ENCODE measurements around the gene HSD17B14.

Gene HSD17B14

GRCh38 chr19:48826606-48827020 is 9.7 kb downstream of the HSD17B14 start:
- no peak for DNase-seq (ENCODE audit: low spot score)

- DNase-seq (ENCODE audit: low spot score): no peak
These were observed 13.8 kb downstream of the HSD17B14 start for GRCh38 chr19:48822514-48822913.

GRCh38 chr19:48821633-48822032 is 14.7 kb downstream of the HSD17B14 start:
- DNase-seq (ENCODE audit: low spot score): no peak

- DNase-seq (ENCODE audit: low spot score): peak; percentile 75
These were observed 16.9 kb downstream of the HSD17B14 start for GRCh38 chr19:48819366-48819816.

GRCh38 chr19:48818234-48818820 is 18.0 kb downstream of the HSD17B14 start:
- DNase-seq (ENCODE audit: low spot score): no peak

GRCh38 chr19:48817585-48818124 is 18.6 kb downstream of the HSD17B14 start:
- DNase-seq (ENCODE audit: low spot score): no peak

GRCh38 chr19:48815870-48816501 is 20.3 kb downstream of the HSD17B14 start:
- DNase-seq (ENCODE audit: low spot score): no peak

GRCh38 chr19:48814895-48815294 is 21.4 kb downstream of the HSD17B14 start:
- DNase-seq (ENCODE audit: low spot score): no peak

- no peak for DNase-seq (ENCODE audit: low spot score)
These were observed 23.0 kb downstream of the HSD17B14 start for GRCh38 chr19:48813123-48813913.

GRCh38 chr19:48812094-48812929 is 24.0 kb downstream of the HSD17B14 start:
- DNase-seq (ENCODE audit: low spot score): peak; percentile 91

GRCh38 chr19:48810151-48810550 is 26.1 kb downstream of the HSD17B14 start:
- DNase-seq (ENCODE audit: low spot score): no peak

GRCh38 chr19:48807590-48808308 is 28.5 kb downstream of the HSD17B14 start:
- no peak for DNase-seq (ENCODE audit: low spot score)

GRCh38 chr19:48806818-48807589 is 29.3 kb downstream of the HSD17B14 start:
- peak; percentile 77 for DNase-seq (ENCODE audit: low spot score)

- no peak for DNase-seq (ENCODE audit: low spot score)
These were observed 29.8 kb downstream of the HSD17B14 start for GRCh38 chr19:48806518-48806817.

- no peak for DNase-seq (ENCODE audit: low spot score)
These were observed 30.8 kb downstream of the HSD17B14 start for GRCh38 chr19:48805452-48805851.

GRCh38 chr19:48804496-48804895 is 31.8 kb downstream of the HSD17B14 start:
- DNase-seq (ENCODE audit: low spot score): no peak

GRCh38 chr19:48802623-48803022 is 33.7 kb downstream of the HSD17B14 start:
- no peak for DNase-seq (ENCODE audit: low spot score)

GRCh38 chr19:48799358-48800300 is 36.7 kb downstream of the HSD17B14 start:
- no peak for DNase-seq (ENCODE audit: low spot score)

- no peak for DNase-seq (ENCODE audit: low spot score)
These were observed 37.4 kb downstream of the HSD17B14 start for GRCh38 chr19:48798937-48799336.
